Parathyroid adenoma (tissue), 2 donors: Measurements from ENCODE around the gene SIPA1L3.

Experiments used
- H2AFZ ChIP-seq: fragments of 300-600 bp; sonication (generic); one replicate; pipeline ENCODE4 v1.7.0; 2017; ENCODE audit warnings: antibody characterized with exemption, mild to moderate bottlenecking
- H3K27ac ChIP-seq: fragments of 300-600 bp; sonication (generic); one replicate; pipeline ENCODE4 v1.7.0; 2017
- H3K27me3 ChIP-seq: fragments of 300-600 bp; sonication (generic); one replicate; pipeline ENCODE4 v1.7.0; 2017; ENCODE audit warnings: low read length; ENCODE audit not compliant: control insufficient read depth, insufficient read depth
- H3K36me3 ChIP-seq: fragments of 300-600 bp; sonication (generic); one replicate; pipeline ENCODE4 v1.7.0; 2017; ENCODE audit warnings: low read length; ENCODE audit not compliant: control insufficient read depth, insufficient read depth
- H3K4me1 ChIP-seq: fragments of 300-600 bp; sonication (generic); one replicate; pipeline ENCODE4 v1.7.0; 2017; ENCODE audit warnings: control low read depth
- H3K4me2 ChIP-seq: fragments of 300-600 bp; sonication (generic); one replicate; pipeline ENCODE4 v1.7.0; 2017; ENCODE audit warnings: low read length
- H3K4me3 ChIP-seq: fragments of 300-600 bp; sonication (generic); one replicate; pipeline ENCODE4 v1.7.0; 2017; ENCODE audit warnings: low read depth, low read length
- H3K79me2 ChIP-seq: fragments of 300-600 bp; sonication (generic); one replicate; pipeline ENCODE4 v1.7.0; 2017; ENCODE audit warnings: control low read depth
- H3K9ac ChIP-seq: fragments of 300-600 bp; sonication (generic); one replicate; pipeline ENCODE4 v1.7.0; 2017; ENCODE audit warnings: mild to moderate bottlenecking
- H3K9me3 ChIP-seq: fragments of 300-600 bp; sonication (generic); one replicate; pipeline ENCODE4 v1.7.0; 2017; ENCODE audit warnings: low read length; ENCODE audit not compliant: control insufficient read depth
- TF ChIP-seq, protein P1 (sequence below): fragments of 300-600 bp; sonication (generic); IDR thresholded peaks from one replicate; pipeline ENCODE4 v1.7.0; 2017; ENCODE audit warnings: antibody characterized with exemption, mild to moderate bottlenecking
- donor health status: primary hyperparathyroidism.

SIPA1L3 gene

DNA sequence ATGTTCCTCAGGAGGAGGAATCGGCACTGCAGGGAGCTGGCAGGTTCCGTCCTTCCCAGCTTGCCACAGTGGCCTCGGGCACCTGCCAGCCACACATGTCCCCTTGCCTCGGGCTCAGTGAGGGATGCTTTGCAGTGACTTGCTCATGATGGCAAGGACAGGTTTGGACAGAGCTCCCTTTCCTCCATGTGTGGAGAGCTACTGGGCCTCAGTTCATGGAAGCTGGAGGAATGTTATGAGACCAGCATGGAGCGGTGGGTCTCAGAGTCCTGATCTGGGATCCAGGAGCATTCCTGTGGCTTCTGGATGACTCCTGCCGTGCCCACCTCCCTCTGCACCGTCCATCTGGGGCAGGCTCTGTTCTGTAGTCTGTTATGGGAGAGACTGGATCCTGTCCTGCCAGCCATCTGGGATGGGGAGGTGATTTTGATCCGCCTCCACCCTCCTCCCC is 59.2 kb downstream of the SIPA1L3 start:
- Histone ChIP-seq H3K9ac (no peak overlapping the region), H2AFZ (no peak overlapping the region), H3K4me2 (no peak overlapping the region), H3K79me2 (peaks cover 6% of the 10 kb centered on the region), H3K4me3 (no peak overlapping the region), H3K4me1 (no peaks in the 10 kb centered on the region), H3K9me3 (no peaks in the 10 kb centered on the region), H3K36me3 (no peaks in the 10 kb centered on the region), H3K27ac (no peak overlapping the region), H3K27me3 (no peaks in the 10 kb centered on the region)
- TF ChIP-seq, protein P1, sequence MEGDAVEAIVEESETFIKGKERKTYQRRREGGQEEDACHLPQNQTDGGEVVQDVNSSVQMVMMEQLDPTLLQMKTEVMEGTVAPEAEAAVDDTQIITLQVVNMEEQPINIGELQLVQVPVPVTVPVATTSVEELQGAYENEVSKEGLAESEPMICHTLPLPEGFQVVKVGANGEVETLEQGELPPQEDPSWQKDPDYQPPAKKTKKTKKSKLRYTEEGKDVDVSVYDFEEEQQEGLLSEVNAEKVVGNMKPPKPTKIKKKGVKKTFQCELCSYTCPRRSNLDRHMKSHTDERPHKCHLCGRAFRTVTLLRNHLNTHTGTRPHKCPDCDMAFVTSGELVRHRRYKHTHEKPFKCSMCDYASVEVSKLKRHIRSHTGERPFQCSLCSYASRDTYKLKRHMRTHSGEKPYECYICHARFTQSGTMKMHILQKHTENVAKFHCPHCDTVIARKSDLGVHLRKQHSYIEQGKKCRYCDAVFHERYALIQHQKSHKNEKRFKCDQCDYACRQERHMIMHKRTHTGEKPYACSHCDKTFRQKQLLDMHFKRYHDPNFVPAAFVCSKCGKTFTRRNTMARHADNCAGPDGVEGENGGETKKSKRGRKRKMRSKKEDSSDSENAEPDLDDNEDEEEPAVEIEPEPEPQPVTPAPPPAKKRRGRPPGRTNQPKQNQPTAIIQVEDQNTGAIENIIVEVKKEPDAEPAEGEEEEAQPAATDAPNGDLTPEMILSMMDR, result no peak

DNA sequence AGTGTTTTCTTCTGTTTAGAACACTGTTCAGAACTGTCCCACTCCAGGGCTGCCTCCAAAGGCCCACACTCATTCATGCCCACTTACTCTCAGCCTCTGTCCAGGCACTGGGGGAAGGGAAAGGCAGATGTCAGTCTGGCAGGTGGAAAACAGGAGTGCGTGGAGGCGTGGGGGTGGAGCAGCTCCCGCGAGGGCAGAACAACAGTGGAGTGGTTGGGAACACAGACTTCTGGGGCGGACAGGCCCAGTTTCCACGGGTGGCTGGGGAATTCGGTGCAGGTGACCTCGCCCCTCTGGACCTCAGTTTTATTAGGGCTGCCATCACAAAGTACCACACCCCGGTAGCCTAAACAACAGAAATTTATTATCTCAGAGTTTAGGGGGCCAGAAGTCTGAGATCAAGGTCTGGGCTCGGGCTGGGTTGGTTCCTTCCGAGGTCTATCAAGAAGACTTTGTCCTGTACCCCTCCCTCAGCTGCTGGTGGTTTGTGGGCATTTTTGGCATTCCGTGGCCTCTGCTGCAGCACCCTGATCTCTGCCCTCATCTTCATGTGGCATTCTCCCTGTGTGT is 59.7 kb downstream of the SIPA1L3 start:
- no peak overlapping the region for H3K4me2 ChIP-seq
- H3K9ac ChIP-seq, result no peak overlapping the region
- H3K36me3 ChIP-seq, result no peaks in the 10 kb centered on the region
- no peak overlapping the region for H3K27ac ChIP-seq
- no peaks in the 10 kb centered on the region for H3K4me1 ChIP-seq
- H3K9me3 ChIP-seq, result no peaks in the 10 kb centered on the region
- no peak overlapping the region for H3K4me3 ChIP-seq
- H2AFZ ChIP-seq, result no peak overlapping the region
- no peaks in the 10 kb centered on the region for H3K27me3 ChIP-seq
- peaks cover 4% of the 10 kb centered on the region for H3K79me2 ChIP-seq
- TF ChIP-seq, protein P1, result no peak

DNA sequence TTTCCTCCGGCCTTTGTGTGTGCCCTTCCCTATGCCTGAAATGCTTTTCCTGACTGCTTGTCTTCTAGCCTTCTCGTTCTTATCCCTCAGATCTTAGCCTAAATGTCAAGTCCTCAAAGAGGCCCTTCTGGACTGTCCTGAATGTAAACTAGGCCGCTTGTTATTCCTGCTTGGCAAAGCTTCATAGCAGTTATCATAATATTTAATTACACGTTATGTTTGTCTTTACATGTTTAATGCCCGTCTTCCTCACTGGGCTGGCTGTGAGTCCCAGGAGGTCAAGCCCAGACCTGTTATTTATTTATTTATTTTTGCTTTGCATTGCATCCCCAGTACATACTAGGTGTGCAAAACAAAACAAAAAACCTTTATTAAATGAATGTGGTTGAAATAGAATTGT is 62.7 kb downstream of the SIPA1L3 start:
- no peak overlapping the region for H3K9ac ChIP-seq
- H3K9me3 ChIP-seq, result no peaks in the 10 kb centered on the region
- no peaks in the 10 kb centered on the region for H3K27me3 ChIP-seq
- H3K36me3 ChIP-seq, result no peaks in the 10 kb centered on the region
- H3K4me1 ChIP-seq, result no peaks in the 10 kb centered on the region
- H3K4me3 ChIP-seq, result no peak overlapping the region
- no peak overlapping the region for H3K27ac ChIP-seq
- H3K4me2 ChIP-seq, result no peak overlapping the region
- no peak overlapping the region for H2AFZ ChIP-seq
- TF ChIP-seq, protein P1, result no peak
- H3K79me2 ChIP-seq, result peaks cover 7% of the 10 kb centered on the region

DNA sequence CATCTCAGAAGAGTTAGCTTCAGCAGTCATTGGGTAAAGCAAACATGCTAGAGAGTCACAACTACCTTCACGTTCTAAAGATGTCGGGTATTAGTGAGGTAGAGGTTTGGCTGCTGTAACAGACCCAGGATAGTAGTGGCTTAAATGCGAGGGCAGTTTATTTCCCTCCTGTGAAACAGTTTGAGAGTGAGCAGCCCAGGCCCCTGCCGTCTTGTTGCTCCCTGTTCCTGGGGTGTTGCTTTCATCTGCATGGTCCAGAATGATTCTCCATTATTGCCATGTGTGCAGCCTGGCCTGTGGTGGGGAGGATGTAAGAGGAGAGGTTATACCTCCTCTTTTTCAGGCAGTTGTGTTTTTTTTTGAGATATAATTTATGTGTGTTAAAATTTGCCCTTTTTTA is 63.7 kb downstream of the SIPA1L3 start:
- TF ChIP-seq, protein P1, result no peak
- Histone ChIP-seq H3K79me2 (peaks cover 8% of the 10 kb centered on the region), H3K4me1 (no peaks in the 10 kb centered on the region), H3K9ac (no peak overlapping the region), H3K36me3 (no peaks in the 10 kb centered on the region), H3K9me3 (no peaks in the 10 kb centered on the region), H3K27ac (no peak overlapping the region), H3K4me2 (no peak overlapping the region), H2AFZ (no peak overlapping the region), H3K27me3 (no peaks in the 10 kb centered on the region), H3K4me3 (no peak overlapping the region)

DNA sequence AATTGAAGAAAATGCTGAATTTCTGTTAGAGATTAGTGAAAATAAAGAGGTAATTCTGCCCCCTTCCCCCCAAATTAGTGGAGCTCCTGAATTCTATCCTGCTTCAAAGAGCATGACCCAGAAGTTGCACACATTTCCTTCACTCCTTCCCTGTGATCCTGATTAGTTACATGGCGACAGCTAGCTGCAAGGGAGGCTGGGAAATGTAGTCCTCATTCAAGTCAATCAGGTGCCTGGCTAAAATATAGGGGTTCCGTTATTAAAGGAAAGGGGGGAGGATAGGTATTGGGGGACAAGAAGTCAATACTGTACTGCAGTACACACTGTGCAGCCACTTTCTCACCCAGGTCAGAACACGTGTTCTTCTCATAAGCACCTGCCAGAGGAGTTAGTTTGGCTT is 65.8 kb downstream of the SIPA1L3 start:
- no peak overlapping the region for H3K4me3 ChIP-seq
- H3K27me3 ChIP-seq, result no peaks in the 10 kb centered on the region
- no peak overlapping the region for H3K27ac ChIP-seq
- H3K36me3 ChIP-seq, result no peaks in the 10 kb centered on the region
- peaks cover 8% of the 10 kb centered on the region for H3K79me2 ChIP-seq
- H3K9me3 ChIP-seq, result no peaks in the 10 kb centered on the region
- H2AFZ ChIP-seq, result no peak overlapping the region
- H3K9ac ChIP-seq, result no peak overlapping the region
- H3K4me2 ChIP-seq, result no peak overlapping the region
- TF ChIP-seq, protein P1, result no peak
- no peaks in the 10 kb centered on the region for H3K4me1 ChIP-seq
